Endodermal cell (in vitro differentiated cells): ENCODE measurements around the gene HOXC9. TPM values are rescaled to one million over a fixed set of nuclear protein-coding genes. Genes with fewer than 3 reads are reported as not detected.

Experiments used
- DNase-seq: peaks from one replicate; pipeline ENCODE4 v3.0.0-alpha.2; 2017
- H3K27ac ChIP-seq: 2 replicates; pipeline ENCODE4 v1.5.1; 2013; ENCODE audit warnings: mild to moderate bottlenecking, low read depth, low read length, moderate library complexity
- H3K27me3 ChIP-seq: 2 replicates; pipeline ENCODE4 v1.6.1; 2013; ENCODE audit warnings: mild to moderate bottlenecking, low read length, moderate library complexity; ENCODE audit not compliant: insufficient read depth, control insufficient read depth, poor library complexity, severe bottlenecking
- H3K36me3 ChIP-seq: 2 replicates; pipeline ENCODE4 v1.7.0; 2013; ENCODE audit warnings: mild to moderate bottlenecking, low read length, moderate library complexity; ENCODE audit not compliant: control insufficient read depth, insufficient read depth
- H3K4me1 ChIP-seq: one replicate; pipeline ENCODE4 v1.7.0; 2013; ENCODE audit warnings: low read length; ENCODE audit not compliant: control insufficient read depth, insufficient read depth
- H3K4me3 ChIP-seq: 2 replicates; pipeline ENCODE4 v1.5.1; 2013; ENCODE audit warnings: mild to moderate bottlenecking, low read length, moderate library complexity
- H3K9ac ChIP-seq: 2 replicates; pipeline ENCODE4 v1.6.1; 2013; ENCODE audit warnings: mild to moderate bottlenecking, low read length, moderate library complexity; ENCODE audit not compliant: poor library complexity, severe bottlenecking; ENCODE audit errors: extremely low read depth
- H3K9me3 ChIP-seq: 2 replicates; pipeline ENCODE4 v1.6.1; 2013; ENCODE audit warnings: mild to moderate bottlenecking, low read length, moderate library complexity; ENCODE audit not compliant: control insufficient read depth
- H3K27ac Mint-ChIP-seq: 2 replicates; pipeline ENCODE4 v1.8.0; 2020; ENCODE audit warnings: mixed read lengths
- H3K27me3 Mint-ChIP-seq: 2 replicates; pipeline ENCODE4 v1.8.0; 2021; ENCODE audit warnings: mild to moderate bottlenecking, mixed read lengths; ENCODE audit not compliant: insufficient read depth
- H3K36me3 Mint-ChIP-seq: 2 replicates; pipeline ENCODE4 v1.8.0; 2020; ENCODE audit warnings: low read depth, mixed read lengths
- H3K4me1 Mint-ChIP-seq: 2 replicates; pipeline ENCODE4 v1.8.0; 2020; ENCODE audit warnings: mixed read lengths
- H3K4me3 Mint-ChIP-seq: 2 replicates; pipeline ENCODE4 v1.8.0; 2020; ENCODE audit warnings: mild to moderate bottlenecking, moderate library complexity, mixed read lengths
- H3K9me3 Mint-ChIP-seq: 2 replicates; pipeline ENCODE4 v1.8.0; 2020; ENCODE audit warnings: mild to moderate bottlenecking, mixed read lengths
- WGBS, 2 experiments: methylation state at CpG; one replicate each; pipeline versions ENCODE4 v1.1.5 to v1.1.7; 2013; ENCODE audit warnings: missing lambda C conversion rate in 2 of 2, mixed read lengths in 1 of 2; ENCODE audit not compliant: insufficient coverage in 1 of 2, insufficient read length in 1 of 2; 5-methylcytosine and 5-hydroxymethylcytosine counted together
- total RNA-seq, 2 donors: library from RNA; stranded (reverse); fragmentation: NEBNext Ultra II Directional in 1 of 2; extraction: Animal tissue kit (Norgen Biotek cat#: 25700) in 1 of 2; gene quantifications; 2 replicates in 1 of 2; 3 replicates in 1 of 2; pipeline ENCODE4 v1.2.1, GENCODE V29; 2021
- TF ChIP-seq, protein P1 (sequence below): fragments of 200-600 bp; sonication (generic); conservative IDR thresholded peaks from 2 replicates; pipeline ENCODE4 v1.5.0; 2021; ENCODE audit warnings: antibody characterized with exemption, mild to moderate bottlenecking

The HOXC9 gene
- total RNA-seq, 2 donors from 2014 or later: not detected

DNA sequence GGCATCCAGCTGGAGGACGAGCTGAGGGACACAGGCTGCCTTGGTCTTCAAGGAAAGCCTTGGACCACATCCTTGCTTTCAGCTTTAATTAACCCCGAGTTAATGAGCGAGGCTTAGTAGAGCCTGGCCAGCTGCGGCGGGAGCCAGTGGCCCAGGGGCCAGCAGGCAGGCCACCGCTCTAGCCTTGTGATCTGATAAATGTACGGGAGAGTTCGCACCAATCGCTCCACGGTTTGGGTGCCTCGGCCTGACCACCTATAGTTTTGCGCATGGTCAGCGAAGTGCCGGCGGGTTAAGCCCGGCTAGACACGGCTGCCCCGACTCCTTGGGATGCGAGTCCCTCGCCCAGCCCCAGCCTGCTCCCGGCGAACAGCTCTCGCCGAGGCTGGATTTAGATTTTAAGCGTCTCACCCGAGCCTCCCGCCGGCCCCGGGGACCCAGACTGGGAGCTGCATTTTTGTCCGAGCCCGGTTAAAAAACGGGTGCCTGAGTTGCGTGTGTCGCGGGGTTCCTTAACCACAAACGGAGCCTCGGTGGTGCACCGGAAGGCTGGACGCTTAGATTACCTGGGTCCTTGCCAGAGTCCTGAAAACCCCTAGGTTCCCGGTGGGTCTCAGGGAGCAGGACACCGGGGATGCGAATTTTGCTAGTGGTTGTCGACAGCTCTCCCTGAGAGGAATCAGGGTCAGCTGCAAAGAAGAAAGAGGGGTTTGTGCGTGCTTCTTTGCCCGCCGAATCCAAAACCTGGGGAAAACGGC is 48.2 kb upstream of the HOXC9 start:
- H3K27me3 Mint-ChIP-seq: peaks cover 99% of the 10 kb centered on the region
- Histone ChIP-seq H3K9ac (no peak overlapping the region), H3K27ac (no peak overlapping the region), H3K36me3 (no peaks in the 10 kb centered on the region), H3K4me1 (no peaks in the 10 kb centered on the region), H3K27me3 (peaks cover 100% of the 10 kb centered on the region), H3K9me3 (peaks cover 23% of the 10 kb centered on the region), H3K4me3 (no peak overlapping the region)
- H3K36me3 Mint-ChIP-seq: no peaks in the 10 kb centered on the region
- H3K9me3 Mint-ChIP-seq: peaks cover 2% of the 10 kb centered on the region
- no peak overlapping the region for H3K27ac Mint-ChIP-seq
- no peak overlapping the region for H3K4me3 Mint-ChIP-seq
- peak; percentile 71 for DNase-seq
- whole genome bisulfite sequencing, 2 experiments: 6 to 14% methylated on average over 35 to 47 of the region's 47 CpGs
- TF ChIP-seq, protein P1, sequence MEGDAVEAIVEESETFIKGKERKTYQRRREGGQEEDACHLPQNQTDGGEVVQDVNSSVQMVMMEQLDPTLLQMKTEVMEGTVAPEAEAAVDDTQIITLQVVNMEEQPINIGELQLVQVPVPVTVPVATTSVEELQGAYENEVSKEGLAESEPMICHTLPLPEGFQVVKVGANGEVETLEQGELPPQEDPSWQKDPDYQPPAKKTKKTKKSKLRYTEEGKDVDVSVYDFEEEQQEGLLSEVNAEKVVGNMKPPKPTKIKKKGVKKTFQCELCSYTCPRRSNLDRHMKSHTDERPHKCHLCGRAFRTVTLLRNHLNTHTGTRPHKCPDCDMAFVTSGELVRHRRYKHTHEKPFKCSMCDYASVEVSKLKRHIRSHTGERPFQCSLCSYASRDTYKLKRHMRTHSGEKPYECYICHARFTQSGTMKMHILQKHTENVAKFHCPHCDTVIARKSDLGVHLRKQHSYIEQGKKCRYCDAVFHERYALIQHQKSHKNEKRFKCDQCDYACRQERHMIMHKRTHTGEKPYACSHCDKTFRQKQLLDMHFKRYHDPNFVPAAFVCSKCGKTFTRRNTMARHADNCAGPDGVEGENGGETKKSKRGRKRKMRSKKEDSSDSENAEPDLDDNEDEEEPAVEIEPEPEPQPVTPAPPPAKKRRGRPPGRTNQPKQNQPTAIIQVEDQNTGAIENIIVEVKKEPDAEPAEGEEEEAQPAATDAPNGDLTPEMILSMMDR: no peak
- H3K4me1 Mint-ChIP-seq: no peaks in the 10 kb centered on the region

DNA sequence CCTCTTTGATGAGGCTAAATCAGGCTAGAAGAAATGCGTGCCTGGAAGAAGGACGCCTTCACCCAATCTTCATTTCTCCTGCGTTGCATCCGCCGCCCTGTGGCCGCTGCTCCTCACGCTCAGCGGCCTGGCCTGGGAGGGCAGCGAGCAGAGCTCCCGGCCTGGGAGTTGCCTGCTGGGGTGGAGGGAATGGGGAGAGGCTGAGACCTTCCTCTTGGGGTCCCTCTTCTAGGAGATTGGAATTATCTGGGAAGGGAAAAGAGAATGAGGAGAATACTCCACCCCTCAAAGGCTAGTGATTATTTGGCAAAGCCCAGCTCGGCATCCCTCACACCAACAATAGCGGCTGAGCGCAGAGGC is 47.6 kb upstream of the HOXC9 start:
- H3K9me3 Mint-ChIP-seq: peaks cover 2% of the 10 kb centered on the region
- no peak overlapping the region for H3K4me3 Mint-ChIP-seq
- H3K27ac ChIP-seq: no peak overlapping the region
- H3K4me1 Mint-ChIP-seq: no peaks in the 10 kb centered on the region
- peaks cover 100% of the 10 kb centered on the region for H3K27me3 ChIP-seq
- peak; percentile 78 for DNase-seq
- no peaks in the 10 kb centered on the region for H3K36me3 ChIP-seq
- no peaks in the 10 kb centered on the region for H3K4me1 ChIP-seq
- H3K9ac ChIP-seq: no peak overlapping the region
- H3K4me3 ChIP-seq: no peak overlapping the region
- H3K27ac Mint-ChIP-seq: no peak overlapping the region
- peaks cover 99% of the 10 kb centered on the region for H3K27me3 Mint-ChIP-seq
- WGBS, 2 experiments: 0 to 8% methylated on average over 3 to 13 of the region's 13 CpGs
- peaks cover 23% of the 10 kb centered on the region for H3K9me3 ChIP-seq
- TF ChIP-seq, protein P1: peak; percentile 51
- no peaks in the 10 kb centered on the region for H3K36me3 Mint-ChIP-seq

DNA sequence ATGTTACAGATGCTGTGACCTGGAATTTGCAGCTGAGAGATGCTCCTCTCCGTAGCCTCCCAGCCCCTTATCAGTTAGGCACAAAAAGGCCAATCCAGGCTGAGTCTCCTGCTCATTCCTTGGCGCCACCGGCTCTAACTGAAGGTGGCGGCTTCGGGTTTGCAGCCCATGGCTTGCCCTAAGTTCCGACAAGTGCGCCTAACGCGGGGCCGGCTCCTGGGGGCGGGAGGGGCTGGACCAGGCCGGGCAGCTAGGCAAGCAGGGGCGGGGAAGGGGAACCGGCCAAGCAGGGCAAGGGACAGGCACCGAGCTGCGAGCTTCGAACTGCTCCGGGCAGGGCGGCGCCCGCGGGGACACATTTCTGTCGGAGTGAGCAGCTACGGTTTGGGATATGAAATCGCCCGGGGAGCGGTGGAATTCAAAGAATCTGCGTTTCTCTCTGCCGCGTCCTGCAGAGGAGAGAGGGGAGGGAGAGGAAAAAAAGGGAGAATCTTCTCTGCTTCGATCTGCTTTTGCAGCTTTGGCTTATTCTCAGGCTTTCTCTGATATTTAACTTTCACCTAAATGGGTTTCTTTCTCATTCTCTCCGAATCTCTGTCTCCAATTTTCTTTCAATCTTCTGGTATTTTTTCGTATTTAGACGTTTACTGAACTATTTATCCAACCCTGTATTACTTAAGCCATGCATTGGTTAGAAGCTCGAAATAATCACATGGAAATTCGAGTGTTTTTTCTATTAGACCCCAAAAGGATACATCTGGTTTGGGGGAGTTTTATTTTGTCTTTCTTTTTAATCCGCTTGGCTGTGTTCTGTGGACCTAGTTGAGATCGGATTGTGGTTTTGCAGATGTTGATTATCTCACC is 46.9 kb upstream of the HOXC9 start:
- H3K27me3 ChIP-seq: peaks cover 100% of the 10 kb centered on the region
- no peaks in the 10 kb centered on the region for H3K4me1 Mint-ChIP-seq
- peak; percentile 90 for DNase-seq
- H3K27ac Mint-ChIP-seq: no peak overlapping the region
- TF ChIP-seq, protein P1: no peak
- no peaks in the 10 kb centered on the region for H3K36me3 ChIP-seq
- H3K36me3 Mint-ChIP-seq: no peaks in the 10 kb centered on the region
- H3K4me1 ChIP-seq: no peaks in the 10 kb centered on the region
- H3K27me3 Mint-ChIP-seq: peaks cover 99% of the 10 kb centered on the region
- H3K9ac ChIP-seq: no peak overlapping the region
- peaks cover 2% of the 10 kb centered on the region for H3K9me3 Mint-ChIP-seq
- H3K4me3 Mint-ChIP-seq: no peak overlapping the region
- H3K4me3 ChIP-seq: no peak overlapping the region
- H3K27ac ChIP-seq: no peak overlapping the region
- peaks cover 23% of the 10 kb centered on the region for H3K9me3 ChIP-seq
- WGBS, 2 experiments: 2 to 8% methylated on average over 19 to 38 of the region's 38 CpGs
